Activated CD8-positive, alpha-beta memory T cell treated with anti-CD3 and anti-CD28 coated beads for 4 hours (primary cell): ENCODE results near the gene KLHL1.

Experiments
- DNase-seq, 2 donors: peaks; one replicate each; pipeline ENCODE4 v3.0.0-alpha.2; 2020; ENCODE audit warnings: low read depth in 2 of 2

Gene KLHL1

DNA sequence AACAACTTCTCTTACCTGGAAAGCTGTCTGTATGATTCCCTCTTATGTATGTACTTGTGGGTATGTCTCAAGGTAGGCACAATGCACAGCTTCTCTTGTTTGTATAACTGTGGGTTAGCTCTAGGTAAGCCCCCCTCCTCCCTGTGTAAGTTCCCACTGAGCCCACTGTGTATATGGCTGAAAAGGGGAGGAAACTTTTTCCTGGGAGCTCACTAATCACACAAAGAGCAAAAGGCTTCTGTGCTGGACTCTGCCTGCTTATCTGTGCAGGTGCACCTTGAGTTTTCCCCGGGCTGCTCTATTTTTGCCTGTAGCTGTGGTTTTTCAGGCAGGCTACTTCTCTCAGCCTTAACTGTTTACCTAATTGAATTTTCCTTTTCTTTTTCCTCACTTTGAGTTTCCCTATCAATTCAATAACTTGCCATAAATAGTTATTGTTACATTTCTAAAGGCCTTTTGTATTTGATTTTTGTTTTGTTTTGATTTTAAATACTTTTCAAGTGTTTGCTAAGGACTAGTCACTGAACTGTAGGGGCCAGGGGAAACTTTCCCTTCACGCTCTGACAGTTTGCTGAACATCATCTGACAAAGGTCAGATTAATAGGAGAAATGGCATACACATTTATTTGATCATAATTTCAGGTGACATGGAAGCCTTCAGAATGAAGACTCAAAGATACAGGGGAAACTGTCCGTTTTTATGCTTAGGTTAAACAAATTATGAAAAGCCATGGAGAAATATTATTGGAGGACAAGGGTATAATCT lies 424.1 kb downstream of the KLHL1 start:
- DNase-seq: no peak

DNA sequence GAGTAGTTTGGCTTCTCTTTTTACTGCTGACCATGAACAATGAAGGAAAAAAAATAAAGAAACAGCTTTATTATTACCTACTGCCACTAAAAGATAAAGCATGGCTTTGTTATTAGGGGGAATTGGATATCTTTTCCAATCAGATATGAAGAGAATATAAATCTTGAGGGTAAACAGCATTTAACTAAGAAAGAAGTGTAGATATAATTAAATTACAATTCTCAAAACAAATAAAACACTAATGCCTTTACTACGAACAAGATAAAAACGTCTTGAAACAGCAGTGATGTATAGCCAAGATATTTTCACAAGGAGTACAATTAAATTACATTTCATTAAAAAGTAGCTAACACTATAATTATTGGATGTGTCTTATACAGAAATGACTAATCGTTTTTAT lies 426.5 kb downstream of the KLHL1 start:
- DNase-seq: no peak

DNA sequence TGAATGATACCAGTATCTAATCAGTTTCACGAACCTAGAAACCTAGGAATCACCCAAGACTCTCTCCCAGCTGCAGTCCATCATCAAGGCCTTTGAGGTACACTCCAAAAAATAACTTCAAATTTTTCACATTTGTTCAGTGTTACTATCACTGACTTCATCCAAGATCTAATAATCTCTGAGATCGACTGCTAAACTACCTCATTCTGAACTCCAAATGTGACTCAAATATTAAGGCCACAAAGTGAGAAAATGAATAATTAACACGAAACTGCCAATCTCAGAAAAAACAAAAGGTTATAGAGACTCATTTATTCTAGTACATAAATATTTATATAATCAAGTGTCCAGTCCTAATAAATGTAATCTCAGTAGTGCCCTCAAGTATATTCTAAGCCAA lies 430.9 kb downstream of the KLHL1 start:
- DNase-seq: no peak

- no peak for DNase-seq
Measured at GRCh38 chr13:69676286-69676685, 432.0 kb downstream of the KLHL1 start.

- DNase-seq: no peak
Measured at GRCh38 chr13:69660155-69660554, 448.1 kb downstream of the KLHL1 start.

DNA sequence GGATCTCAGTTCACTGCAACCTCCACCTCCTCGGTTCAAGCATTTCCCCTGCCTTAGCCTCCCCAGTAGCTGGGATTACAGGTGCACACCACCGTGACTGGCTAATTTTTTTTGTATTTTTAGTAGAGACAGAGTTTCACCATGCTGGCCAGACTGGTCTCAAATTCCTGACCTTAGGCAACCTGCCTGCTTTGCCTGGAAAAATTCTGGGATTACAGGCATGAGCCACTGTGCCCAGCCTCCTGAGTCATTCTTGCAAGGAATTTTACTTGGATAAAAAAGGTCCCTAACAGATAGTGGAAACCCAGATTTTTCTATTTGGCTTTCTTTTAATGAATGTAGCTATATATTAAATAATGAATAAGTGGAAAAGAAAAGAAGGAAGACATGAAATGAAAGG lies 450.6 kb downstream of the KLHL1 start:
- DNase-seq: no peak

DNA sequence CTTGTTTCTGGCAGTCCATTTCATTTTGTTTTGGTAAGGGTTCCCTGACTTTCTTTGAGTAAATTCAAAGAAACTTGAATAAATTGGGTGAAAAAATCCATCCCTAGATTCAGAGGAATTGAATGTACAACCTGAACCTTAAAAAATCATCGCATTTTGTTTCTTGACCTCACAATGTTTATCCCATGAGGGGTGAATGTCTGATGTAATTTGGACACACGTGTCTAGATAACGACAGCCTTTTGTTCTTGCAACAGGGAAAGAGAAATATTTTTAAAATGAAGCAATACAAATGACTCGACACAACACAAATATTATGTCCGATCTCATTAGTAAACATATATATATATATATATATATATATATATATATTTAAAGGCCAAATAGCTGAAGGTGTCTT lies 453.9 kb downstream of the KLHL1 start:
- DNase-seq: no peak
